Peyer's patch (tissue), 4 donors: Measurements from ENCODE around the gene C1GALT1C1.

Experiments used
- CTCF ChIP-seq, 6 experiments: fragments of 450-650 bp in 4 of 6; fragments of 200-600 bp in 2 of 6; sonication (generic) in 1 of 6; IDR thresholded peaks; one replicate each; pipeline ENCODE4 v1.5.1; 2017 to 2019; ENCODE audit warnings: antibody characterized with exemption in 6 of 6, mild to moderate bottlenecking in 3 of 6, moderate library complexity in 1 of 6
- POLR2A ChIP-seq, 2 donors: fragments of 450-650 bp; IDR thresholded peaks; one replicate each; pipeline ENCODE4 v1.5.1; 2017; ENCODE audit warnings: antibody characterized with exemption in 2 of 2, mild to moderate bottlenecking in 2 of 2, moderate library complexity in 2 of 2

GRCh38 chrX:120662662-120663061, 32.8 kb upstream of the C1GALT1C1 start:
- TF ChIP-seq CTCF (IDR thresholded peaks at IDR 0.05) (no peak), POLR2A (IDR thresholded peaks at IDR 0.05) (no peak)
